Activated gamma-delta T cell treated with Interleukin-2 at 50 U/mL for 16 hours (primary cell): Measurements from ENCODE around the gene KCNIP4.

ENCODE experiments used
- DNase-seq: peaks from one replicate; pipeline ENCODE4 v3.0.0-alpha.2; 2020

KCNIP4 gene

DNA sequence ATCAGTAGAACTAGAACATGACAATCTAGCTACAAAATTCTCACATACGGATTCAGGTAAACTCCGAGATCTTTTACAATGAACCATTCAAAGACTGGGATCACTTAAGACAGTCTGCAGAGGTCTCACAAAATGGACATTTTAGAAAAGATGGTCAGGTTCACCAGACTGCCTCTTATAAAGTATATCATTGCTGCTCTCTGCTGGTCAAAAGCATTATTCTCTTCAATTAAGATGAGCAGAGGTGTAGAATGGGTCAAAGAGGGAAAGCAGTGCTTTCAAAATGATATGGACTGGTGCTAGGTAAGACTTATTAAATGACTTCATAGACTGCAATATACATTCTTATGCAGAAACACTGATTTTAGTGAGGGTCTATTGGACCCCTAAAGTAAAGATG is 813.6 kb downstream of the KCNIP4 start:
- DNase-seq: no peak

DNA sequence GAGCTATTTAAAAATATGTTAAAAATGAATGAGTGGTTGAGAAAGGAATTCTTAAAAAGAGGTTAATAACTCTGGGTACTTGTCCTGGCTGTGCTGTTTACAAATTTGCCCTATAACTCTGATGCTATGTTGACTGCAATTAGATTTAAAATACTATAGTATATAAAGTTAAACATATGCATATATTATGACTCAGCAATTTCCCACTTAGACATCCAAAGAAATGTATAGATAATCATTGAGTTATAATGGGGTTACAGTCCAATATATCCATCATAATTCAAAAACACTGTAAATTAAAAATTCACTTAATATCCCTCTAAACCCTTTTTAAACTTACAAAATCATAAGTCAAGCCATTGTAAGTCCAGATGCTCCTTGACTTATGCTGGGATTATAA is 818.0 kb downstream of the KCNIP4 start:
- no peak for DNase-seq

DNA sequence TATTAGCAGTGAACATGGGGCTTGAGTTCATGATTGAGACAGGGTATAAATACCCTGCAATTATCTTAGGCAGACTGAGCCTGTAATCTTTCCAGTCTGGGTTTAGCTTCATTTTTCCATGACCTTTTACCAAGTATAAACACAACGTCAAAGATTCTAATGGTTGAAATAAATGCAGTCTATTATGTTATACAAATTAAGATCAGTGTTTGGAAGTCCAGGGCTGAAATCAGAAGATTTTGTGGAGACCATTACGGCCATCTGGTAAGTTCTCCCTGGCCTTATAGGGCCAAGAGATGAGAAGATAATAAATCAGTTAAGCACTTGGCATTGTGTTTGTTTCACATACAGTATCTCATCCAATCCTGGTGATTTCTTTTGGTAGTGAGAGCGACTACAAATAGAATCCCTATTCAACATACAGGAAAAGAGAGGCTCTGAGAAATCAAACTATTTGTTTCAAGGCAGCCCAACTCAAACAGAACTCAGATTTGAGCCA is 822.5 kb downstream of the KCNIP4 start:
- DNase-seq: no peak

DNA sequence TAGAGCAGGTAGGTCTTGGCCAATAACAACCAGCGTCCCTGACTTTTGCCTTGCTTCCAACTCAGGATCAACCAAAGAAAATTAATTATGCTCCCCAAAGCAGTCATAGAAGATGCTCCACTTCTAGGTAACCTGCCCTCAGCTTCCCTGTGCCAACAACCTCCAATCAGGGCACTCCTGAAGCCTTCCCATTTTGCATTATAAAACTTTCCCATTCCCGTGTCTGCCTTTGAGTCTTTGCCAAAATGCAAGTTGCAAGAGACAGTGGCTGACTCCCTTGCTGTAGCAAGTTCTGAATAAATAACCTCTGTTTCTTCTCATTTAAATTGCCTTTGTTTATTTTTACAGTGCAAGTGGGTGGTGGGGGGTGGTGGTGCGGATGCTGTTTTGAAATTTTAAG is 830.3 kb downstream of the KCNIP4 start:
- DNase-seq: no peak

DNA sequence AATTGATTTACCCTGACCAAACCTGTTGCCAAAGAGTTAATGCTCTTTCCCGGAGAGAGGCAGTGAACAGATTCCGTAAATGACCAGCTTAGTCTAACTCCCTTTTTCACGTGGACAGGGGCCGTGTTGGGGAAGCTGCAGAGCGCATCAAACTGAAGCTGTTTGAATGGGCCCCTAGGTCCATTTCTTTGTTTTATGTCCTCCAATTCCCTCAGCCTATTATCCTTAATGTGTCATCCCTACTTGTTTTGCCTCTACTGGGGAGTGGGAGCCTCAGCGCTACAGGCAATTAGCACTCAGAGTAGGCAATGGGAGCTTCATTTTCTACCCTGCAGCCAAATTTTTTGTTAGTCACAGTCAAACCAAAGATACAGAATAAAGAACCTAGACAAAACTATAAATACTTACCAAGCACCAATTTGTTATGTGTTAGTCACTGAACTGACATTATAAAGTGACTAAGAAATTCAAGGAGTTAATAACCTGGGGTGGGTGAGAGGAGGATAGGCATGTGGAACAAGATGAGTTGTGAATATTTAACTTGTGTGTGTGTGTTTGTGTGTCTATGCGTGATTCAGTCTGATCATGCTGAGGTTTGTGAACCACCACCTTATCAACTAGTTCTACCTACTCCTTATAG is 830.9 kb downstream of the KCNIP4 start:
- DNase-seq: no peak

DNA sequence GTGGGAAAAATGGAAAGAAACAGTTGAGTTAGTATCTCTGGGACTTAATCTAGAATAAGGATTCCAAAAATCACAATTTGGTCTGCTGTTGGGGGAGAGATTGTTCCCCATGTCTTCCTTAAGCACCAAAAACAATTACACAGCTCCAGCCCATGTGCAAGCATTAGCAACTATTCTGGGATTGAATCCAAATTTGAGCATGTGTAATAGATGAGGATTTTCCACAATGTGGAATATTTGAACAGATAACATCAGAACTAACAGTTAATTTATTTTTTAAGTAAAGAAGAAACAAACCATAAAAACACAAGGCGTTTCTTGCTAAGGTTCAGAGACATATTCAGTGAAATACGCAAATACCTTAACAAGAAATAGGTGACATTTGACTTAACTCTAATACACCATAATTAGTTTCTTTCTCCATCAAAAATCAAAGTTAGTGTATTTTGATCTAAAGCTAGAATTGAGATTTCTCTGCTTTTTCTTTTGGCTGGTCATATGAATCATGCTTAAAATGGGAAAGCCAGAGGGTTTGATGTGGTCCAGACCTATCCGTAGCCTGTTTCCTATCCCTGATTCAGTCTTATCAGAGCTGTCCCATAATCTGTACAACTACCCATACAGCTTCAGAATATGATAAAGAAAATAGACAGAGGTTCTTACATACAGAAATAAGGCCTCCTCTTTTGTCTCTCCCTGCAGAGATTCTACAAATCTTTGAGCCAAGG is 834.9 kb downstream of the KCNIP4 start:
- no peak for DNase-seq

DNA sequence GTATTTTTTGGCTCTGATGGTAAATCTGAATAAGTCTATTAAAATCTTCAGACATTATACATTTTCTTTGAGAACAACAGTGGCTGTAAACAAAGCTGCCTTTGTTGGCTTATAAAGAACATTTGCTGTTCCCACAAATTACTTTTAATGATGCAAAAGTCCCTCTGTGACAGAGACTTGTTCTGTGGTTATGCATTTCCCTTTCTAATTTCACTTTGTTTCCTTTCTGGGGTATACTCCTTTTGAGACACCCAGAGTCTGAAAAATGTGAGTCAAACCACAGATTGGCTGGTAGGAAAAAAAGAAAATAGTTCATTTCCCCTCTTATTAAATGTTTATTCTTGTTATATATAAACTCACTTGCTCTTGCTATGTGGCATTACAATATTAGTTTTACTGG is 845.9 kb downstream of the KCNIP4 start:
- no peak for DNase-seq

DNA sequence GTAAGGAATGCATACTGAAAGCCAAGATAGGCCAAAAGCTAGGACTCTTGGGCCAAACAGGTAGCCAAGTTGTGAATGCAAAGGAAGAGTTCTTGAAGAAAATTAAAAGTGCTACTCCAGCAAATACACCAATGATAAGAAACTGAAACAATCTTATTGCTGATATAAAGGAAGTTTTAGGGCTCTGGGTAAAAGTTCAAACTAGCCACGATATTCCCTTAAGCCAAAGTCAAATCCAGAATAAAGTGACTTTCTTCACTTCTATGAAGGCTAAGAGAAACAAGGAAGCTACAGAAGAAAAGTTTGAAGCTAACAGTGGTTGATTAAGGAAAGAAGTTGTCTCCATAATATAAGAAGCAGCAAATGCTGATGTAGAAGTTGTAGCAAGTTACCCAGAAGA is 850.7 kb downstream of the KCNIP4 start:
- no peak for DNase-seq

DNA sequence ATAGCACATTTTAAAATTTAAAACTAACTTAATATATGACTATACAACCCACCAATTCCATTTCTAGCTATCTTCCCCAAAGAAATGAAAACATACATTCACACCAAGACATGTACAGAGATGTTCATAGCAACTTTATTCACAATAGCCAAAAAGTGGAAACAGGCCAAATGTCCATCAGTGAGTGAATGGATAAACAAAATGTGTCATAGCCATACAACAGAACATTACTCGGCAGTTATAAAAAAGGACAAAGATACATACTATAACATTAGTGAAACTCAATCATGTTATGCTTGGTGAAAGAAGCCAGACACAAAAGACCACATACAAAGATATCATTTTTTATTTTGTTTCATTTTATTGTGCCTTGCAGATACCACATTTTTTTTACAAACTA is 851.5 kb downstream of the KCNIP4 start:
- no peak for DNase-seq

DNA sequence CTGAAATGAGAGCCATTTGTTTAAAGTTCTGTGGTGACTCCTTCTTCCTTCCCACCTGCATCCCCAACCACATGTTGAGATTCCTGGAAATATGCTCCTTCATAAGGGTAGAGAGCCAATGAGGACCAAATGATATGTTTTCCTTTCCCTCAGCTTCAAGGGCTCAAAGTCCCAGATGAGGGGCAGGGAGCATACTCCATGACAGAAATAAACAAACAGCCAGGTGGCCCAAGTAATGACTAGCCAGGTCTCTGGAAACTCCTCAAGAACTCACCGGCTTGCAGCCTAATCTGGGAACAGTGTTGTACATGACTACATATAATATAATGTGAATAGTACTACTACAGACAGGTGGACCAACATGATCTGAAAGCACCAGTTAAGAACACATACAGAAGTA is 856.0 kb downstream of the KCNIP4 start:
- DNase-seq: no peak

DNA sequence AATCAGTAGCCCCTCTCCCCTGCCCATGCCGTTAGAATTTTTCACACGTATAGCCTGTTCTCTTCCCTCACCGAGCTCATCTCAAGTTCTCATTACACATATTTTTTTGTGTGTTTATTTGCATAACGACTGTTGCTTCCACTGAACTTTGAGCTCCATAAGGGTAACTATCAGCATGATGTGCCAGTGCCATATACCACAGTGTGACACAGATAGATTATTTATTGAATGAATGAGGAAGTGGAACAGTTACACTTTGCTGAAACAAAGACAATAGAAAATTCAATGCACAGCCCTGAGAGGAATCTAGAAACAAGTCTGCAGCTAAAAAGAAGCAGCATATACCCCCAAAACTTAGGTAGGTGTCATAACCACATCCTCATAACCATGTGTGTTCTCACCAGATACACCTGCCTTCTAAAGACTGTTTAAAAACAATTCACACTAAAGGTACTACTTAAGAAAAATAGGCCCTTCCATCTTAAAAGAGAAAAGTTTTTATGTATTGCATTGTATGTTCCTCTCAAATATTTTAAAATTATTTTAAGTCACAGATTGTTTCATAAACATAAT is 858.4 kb downstream of the KCNIP4 start:
- DNase-seq: no peak

DNA sequence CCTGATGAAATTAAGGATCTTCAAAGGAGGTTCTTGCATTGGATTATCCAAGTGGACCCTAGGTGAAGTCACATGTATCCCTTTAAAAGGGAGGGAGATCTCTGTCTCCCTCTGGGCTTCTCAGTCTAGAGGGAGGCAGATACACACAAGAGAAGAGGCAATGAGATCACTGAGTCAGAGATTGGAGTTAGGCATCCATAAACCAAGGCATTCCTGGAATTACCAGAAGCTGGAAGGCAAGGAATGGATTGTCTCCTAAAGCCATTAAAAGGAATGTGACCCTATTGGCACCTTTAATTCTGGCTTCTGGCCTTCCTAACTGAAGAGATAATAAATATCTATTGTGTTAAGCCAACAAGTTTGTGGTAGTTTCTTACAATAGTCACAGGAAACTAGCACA is 865.2 kb downstream of the KCNIP4 start:
- no peak for DNase-seq

DNA sequence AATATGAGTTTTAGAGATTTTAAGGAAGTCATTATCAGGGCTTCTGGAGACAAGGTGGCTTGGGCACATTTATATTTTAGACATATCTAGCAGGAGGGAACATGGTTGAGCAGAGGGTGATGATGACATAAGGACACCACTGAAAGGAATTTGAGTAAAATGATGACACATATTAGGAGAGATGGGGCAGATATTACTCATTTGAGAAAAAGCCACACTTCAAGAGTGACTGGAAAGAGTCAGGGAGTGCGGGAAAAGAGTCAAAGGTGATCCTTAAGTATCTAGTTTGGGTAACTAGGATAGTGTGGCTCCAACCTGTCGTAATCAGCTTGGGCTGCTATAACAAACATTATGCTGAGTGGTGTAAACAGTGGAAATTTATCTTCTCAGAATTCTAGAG is 870.6 kb downstream of the KCNIP4 start:
- DNase-seq: no peak

DNA sequence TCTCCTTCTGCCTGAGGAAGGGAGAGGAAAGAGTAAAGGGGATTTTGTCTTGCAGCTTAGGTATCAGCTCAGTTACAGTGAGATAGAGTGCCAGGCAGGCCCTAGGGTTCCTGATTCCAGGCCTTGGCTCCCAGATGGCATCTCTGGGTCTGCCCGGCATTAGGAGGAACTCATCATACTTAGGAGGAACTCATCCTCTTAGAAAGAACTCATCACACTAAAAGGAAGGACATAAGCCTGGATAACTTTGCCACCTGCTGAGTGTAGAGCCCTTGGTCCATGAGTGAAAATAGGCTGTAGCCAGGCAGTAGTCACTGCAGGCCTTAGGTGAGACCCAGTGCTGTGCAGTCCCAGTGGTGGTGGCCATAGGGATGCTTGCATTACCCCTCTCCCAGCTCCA is 881.2 kb downstream of the KCNIP4 start:
- DNase-seq: no peak

DNA sequence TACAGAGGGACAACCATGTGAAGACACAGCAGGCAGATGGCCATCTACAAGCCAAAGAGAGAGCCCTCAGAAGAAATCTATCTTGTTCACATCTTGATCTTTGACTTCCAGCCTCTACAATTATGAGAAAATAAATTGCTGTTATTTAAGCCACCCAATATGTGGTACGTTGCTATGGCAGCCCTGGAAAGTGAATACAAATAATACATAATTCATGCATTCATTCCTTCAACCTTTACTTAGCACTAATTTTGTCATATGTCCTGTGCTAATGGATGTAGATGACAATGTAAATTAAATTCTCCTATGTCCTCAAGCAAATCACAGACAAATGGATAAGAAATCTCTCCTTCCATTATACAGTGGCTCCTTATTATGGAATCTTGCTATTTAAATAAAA is 886.7 kb downstream of the KCNIP4 start:
- DNase-seq: no peak

DNA sequence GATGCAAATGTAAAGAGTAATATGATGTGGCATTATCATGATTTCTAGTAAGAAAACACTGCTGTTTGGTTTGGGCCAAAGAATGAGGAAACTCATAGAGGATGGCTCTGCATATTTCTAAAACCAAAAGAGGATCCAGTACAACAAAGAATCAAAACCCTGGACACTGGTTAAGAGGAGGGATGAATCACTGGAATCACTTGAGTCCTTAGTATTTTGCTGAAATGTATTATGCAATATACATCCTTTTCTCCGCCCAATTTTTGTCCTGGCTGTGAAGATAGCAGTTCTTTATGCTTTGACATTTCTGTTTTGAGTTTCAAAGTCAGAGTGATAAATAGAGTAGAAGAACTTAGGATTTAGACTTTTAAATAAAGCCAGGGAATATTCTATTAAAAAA is 902.4 kb downstream of the KCNIP4 start:
- no peak for DNase-seq

DNA sequence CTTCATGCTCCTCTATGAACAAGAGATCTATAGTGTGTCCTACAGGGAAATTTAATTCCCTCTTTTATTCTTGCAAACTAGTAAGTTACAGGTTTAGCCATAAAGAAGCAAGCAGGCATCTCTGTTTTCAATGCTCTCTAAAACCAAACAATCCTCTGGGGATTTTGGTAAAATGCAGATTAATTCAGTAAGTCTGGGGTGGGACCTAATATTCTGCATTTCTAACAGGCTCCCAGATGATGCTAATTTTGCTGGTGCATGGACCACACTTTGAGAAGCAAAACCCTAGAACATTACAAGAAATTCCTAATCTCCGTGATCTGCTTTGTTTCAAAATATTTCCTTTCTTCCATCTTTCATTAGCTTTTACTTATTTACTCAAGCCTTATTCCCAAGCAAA is 903.5 kb downstream of the KCNIP4 start:
- DNase-seq: no peak

DNA sequence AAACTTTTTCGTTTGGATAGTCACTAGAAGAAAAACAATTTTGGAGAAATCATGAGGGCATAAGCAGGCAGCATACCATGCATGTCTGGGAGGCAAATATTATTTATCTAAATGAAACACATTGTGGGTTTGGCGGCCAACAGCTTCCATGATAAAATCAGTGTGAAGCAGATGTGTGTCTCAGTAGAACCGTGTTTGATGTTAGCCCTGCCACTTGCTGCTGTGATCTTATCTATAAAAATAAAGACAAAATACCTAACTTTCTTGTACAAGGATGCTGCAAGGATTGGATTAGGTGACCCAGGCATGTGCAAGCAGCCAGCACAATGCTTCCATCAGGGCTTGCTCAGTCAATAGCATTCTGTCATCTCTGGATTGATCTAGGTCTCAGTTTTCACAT is 906.9 kb downstream of the KCNIP4 start:
- no peak for DNase-seq

DNA sequence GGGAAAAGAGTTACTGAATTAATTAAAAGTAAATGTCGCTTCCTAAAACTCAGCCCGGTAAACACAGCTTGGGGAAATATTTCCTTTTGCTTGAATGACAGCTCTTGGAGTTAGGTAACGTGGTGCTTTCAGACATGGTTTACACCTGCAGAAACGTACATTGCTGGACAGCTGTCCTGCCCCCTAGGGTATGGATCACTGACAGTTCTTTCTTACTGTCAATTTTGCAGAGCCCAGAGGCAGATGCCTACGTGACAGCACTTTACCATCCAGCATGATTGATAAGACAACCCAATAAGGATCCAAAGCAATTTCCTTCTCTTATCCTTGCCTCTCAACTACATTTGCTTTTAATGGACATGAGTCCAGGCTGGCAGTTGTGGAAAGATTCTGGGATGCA is 913.8 kb downstream of the KCNIP4 start:
- DNase-seq: no peak

DNA sequence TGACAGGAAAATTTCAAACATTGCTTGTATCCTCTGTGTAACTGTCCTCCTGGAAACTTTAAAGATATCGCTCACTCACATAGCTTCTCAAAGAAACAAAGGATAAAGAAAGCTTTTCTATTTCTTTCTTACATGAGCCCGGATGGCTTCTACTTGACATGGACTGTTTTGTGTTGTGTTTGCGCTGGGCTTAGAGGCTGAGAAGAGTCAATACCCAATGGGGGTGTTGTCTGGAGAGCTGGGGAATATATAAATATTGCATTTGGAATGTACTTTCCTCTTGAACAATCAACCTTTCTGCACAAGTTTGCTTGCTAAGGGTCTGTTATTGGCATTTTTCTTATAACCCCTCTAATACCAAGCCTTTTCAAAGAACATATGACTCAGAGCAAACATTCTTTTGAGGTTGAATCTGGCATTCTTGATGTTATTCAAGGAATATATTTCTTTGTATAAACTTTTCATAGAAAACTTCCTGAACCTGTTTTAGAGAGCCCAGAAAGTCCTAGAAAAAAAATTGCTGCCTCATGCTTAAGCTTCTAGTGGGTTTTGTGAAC is 916.4 kb downstream of the KCNIP4 start:
- DNase-seq: no peak

DNA sequence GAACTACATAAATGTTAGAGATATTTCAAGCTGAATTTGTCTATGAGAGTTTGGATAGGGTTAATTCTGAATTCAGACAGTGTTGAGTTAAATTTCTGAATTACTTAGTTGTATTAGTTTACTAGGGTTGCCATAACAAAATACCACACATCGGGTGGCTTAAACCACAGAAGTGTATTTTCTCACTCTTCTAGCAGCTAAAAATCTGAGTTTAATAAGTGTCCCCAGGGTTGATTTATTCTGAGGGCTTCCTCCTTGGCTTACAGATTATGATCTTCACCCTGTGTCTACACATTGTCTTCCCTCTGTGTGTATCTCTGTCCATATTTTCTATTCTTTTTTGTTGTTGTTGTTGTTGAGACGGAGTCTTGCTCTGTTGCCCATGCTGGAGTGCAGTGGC is 929.8 kb downstream of the KCNIP4 start:
- no peak for DNase-seq

DNA sequence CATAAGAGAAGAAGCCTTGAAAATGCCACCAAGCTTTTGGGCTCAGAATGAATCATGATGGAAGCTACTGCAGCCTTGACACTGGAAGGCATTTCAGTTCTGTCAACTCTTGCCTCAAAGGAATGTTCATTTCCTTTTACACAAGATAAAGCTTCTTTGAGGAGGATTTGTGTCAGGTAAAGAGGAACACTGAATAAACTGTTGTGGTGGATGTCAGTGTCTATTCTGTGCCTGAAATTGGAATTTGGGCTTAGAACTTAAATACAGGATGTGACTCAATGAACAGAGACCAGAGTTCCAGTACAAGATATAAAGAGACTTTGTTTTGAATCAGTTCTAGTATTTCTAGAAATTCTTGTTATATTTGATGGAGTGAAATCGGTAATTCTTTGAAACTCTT is 935.1 kb downstream of the KCNIP4 start:
- no peak for DNase-seq

DNA sequence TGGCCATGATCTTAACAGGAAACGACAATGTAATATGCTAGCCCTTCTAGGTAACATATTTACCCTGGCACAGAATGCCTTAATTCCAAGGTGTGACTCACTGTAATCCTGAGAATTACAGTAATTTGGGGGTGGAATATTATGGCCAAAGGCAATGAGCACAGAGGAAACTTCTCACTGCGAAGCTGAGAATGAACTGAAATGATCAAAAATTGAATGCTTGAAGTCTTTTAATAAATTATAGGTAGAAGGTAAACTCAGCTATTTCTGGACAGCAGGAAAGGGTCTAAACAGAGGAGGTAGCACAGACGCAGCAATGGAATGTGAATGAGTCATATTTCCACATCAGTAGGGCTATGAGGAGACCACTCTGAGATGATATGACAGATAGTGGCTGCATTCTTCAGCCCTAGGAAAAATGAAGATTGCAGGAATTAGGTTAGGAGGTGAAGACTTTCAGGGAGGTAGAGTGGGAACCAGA is 935.7 kb downstream of the KCNIP4 start:
- no peak for DNase-seq

DNA sequence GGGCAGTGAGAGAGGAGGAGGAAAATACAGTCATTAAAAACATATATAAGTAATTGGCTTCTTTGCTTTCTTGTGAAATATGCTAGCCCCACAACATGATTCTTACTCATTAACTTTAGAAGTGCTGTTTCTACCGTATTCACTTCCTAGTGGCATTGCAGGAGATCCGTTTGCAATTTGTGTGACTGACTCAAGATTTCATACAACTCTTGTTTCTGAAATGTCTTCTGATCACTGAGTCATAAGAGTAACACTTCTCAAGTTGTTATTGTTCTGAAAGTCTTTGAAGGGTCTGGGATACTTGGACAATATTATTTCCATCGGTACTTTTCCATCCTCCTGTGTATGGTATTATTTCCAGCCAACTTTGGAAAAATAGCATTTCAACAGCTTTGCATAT is 937.5 kb downstream of the KCNIP4 start:
- no peak for DNase-seq
